Body of pancreas (tissue), 4 donors: ENCODE results near the gene SRBD1.

Experiments
- POLR2A ChIP-seq, 3 donors: fragments of 450-650 bp; IDR thresholded peaks; one replicate each; pipeline ENCODE4 v1.6.1; 2016; ENCODE audit warnings: antibody characterized with exemption in 3 of 3, mild to moderate bottlenecking in 2 of 3
- TF ChIP-seq, protein P1 (sequence below), 7 experiments: fragments of 450-650 bp in 4 of 7; fragments of 200-600 bp in 3 of 7; sonication (generic) in 3 of 7; IDR thresholded peaks; one replicate each; pipeline ENCODE4 v1.5.1; 2016 to 2019; ENCODE audit warnings: antibody characterized with exemption in 7 of 7

- TF ChIP-seq, protein P1, sequence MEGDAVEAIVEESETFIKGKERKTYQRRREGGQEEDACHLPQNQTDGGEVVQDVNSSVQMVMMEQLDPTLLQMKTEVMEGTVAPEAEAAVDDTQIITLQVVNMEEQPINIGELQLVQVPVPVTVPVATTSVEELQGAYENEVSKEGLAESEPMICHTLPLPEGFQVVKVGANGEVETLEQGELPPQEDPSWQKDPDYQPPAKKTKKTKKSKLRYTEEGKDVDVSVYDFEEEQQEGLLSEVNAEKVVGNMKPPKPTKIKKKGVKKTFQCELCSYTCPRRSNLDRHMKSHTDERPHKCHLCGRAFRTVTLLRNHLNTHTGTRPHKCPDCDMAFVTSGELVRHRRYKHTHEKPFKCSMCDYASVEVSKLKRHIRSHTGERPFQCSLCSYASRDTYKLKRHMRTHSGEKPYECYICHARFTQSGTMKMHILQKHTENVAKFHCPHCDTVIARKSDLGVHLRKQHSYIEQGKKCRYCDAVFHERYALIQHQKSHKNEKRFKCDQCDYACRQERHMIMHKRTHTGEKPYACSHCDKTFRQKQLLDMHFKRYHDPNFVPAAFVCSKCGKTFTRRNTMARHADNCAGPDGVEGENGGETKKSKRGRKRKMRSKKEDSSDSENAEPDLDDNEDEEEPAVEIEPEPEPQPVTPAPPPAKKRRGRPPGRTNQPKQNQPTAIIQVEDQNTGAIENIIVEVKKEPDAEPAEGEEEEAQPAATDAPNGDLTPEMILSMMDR (IDR thresholded peaks at IDR 0.05) = no peak
- no peak for TF ChIP-seq POLR2A (IDR thresholded peaks at IDR 0.05)
Measured at GRCh38 chr2:45583977-45584376, 27.1 kb downstream of the SRBD1 start.
